Measurements from ENCODE around the gene PRPSAP1. TPM values are rescaled to one million over a fixed set of nuclear protein-coding genes. Genes with fewer than 3 reads are reported as not detected.

Gene PRPSAP1
- total RNA-seq, 3 donors from 2014 or later (not counting 1 experiment from before 2014, with no cell fraction given): 32.9 to 45.2 (median 41.5) TPM

GRCh38 chr17:76318586-76318985 is 35.1 kb downstream of the PRPSAP1 start:
- Histone ChIP-seq H3K4me1 (ENCODE audit: control insufficient read depth, insufficient read depth, low read length) (no peaks in the 10 kb centered on the region), H3K4me3 (ENCODE audit: low read length) (no peak overlapping the region), H3K36me3 (ENCODE audit: control insufficient read depth, insufficient read depth, low read length) (peaks cover 14% of the 10 kb centered on the region), H3K27me3 (ENCODE audit: control insufficient read depth, insufficient read depth, low read length) (no peaks in the 10 kb centered on the region), H3K27ac (ENCODE audit: low read length) (no peak overlapping the region), H3K9me3 (ENCODE audit: control insufficient read depth, insufficient read depth, low read length) (no peaks in the 10 kb centered on the region)
- ATAC-seq (no peak), DNase-seq (no peak)
- intact Hi-C loops (cut with micrococcal nuclease): no loop called here
- TF ChIP-seq, protein P1, sequence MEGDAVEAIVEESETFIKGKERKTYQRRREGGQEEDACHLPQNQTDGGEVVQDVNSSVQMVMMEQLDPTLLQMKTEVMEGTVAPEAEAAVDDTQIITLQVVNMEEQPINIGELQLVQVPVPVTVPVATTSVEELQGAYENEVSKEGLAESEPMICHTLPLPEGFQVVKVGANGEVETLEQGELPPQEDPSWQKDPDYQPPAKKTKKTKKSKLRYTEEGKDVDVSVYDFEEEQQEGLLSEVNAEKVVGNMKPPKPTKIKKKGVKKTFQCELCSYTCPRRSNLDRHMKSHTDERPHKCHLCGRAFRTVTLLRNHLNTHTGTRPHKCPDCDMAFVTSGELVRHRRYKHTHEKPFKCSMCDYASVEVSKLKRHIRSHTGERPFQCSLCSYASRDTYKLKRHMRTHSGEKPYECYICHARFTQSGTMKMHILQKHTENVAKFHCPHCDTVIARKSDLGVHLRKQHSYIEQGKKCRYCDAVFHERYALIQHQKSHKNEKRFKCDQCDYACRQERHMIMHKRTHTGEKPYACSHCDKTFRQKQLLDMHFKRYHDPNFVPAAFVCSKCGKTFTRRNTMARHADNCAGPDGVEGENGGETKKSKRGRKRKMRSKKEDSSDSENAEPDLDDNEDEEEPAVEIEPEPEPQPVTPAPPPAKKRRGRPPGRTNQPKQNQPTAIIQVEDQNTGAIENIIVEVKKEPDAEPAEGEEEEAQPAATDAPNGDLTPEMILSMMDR (IDR thresholded peaks at IDR 0.05): no peak
- 100% methylated on average over 3 of the region's 3 CpGs for WGBS (ENCODE audit: insufficient coverage)
- no peaks in the 10 kb centered on the region for H3K27me3 Mint-ChIP-seq (ENCODE audit: low read depth in 2 of 2)
- H3K27ac Mint-ChIP-seq: no peak overlapping the region
- no peaks in the 10 kb centered on the region for H3K9me3 Mint-ChIP-seq
- H3K4me1 Mint-ChIP-seq: peaks cover 0 to 6% of the 10 kb centered on the region in 2 donors
- no peak overlapping the region for H3K4me3 Mint-ChIP-seq
- H3K36me3 Mint-ChIP-seq: peaks cover under 1% of the 10 kb centered on the region

DNA sequence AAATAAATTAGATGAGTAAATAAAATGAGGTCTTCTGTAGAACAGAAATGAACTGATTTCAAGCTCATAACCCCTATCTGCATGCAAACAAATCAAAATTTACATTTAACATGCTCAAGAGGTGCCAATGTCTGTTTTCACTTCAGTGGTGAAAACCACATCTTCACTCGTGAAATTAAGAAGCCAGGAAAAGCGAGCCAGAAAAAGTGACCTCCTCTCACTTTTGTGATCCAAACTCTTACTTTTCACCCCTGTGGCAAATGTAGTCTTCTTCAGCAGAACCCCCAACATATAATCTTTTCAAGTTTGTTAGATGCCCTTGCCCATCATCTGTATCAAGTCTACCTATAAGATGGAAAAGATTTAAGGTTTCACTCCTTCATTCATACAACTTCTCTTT is 36.2 kb downstream of the PRPSAP1 start:
- Mint-ChIP-seq H3K36me3 (peaks cover 9% of the 10 kb centered on the region), H3K27ac (no peak overlapping the region)

DNA sequence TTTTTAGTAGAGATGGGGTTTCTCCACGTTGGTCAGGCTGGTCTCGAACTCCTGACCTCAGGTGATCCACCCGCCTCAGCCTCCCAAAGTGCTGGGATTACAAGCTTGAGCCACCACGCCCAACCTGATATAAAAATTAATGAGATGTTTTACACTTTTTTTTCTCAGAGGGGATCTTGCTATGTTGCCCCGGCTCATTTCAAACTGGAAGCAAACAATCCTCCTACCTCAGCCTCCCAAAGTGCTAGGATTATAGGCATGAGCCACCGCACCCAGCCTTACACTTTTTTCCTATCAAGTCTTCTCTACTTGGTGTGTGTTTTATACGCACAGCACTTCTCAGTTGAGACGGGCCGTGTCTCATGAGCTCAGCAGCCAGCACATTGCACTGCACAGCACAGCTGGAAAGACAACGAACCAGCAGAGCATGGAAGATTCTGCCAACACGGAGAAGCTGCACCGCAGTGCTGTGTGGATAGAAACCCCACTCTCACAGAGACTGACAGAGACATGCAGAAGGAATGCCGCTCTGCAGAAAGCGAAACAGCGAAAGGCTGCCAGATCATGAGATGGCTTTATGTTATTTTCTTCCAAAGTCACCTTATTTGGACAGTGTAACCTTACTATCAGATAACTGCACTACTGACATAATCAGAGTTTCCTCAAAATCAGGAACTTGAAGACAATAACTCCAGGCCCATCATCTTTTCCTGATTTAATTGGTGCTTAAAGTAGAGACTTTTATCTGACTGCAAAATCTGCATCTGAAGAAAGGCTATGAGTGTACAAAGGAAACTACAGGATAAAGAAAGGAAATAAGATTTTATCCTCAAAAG is 39.1 kb downstream of the PRPSAP1 start:
- H3K27ac Mint-ChIP-seq: no peak overlapping the region

More for the DNA sequence above, 36.2 kb downstream of the PRPSAP1 start:
- Histone ChIP-seq H3K27ac (ENCODE audit: low read length) (no peak overlapping the region), H3K4me3 (ENCODE audit: low read length) (no peak overlapping the region), H3K27me3 (ENCODE audit: control insufficient read depth, insufficient read depth, low read length) (no peaks in the 10 kb centered on the region), H3K36me3 (ENCODE audit: control insufficient read depth, insufficient read depth, low read length) (peaks cover 24% of the 10 kb centered on the region), H3K9me3 (ENCODE audit: control insufficient read depth, insufficient read depth, low read length) (no peaks in the 10 kb centered on the region), H3K4me1 (ENCODE audit: control insufficient read depth, insufficient read depth, low read length) (no peaks in the 10 kb centered on the region)
- Mint-ChIP-seq H3K4me1 (peaks cover 0 to 6% of the 10 kb centered on the region in 2 donors), H3K4me3 (no peak overlapping the region), H3K9me3 (no peaks in the 10 kb centered on the region), H3K27me3 (ENCODE audit: low read depth in 2 of 2) (no peaks in the 10 kb centered on the region)
- 72% methylated on average over 2 of the region's 2 CpGs for WGBS (ENCODE audit: insufficient coverage)
- intact Hi-C loops (cut with micrococcal nuclease): no loop called here
- no peak for DNase-seq
- TF ChIP-seq, protein P1 (IDR thresholded peaks at IDR 0.05): no peak
- no peak for ATAC-seq

More for the DNA sequence above, 39.1 kb downstream of the PRPSAP1 start:
- TF ChIP-seq, protein P1 (IDR thresholded peaks at IDR 0.05): no peak
- H3K27me3 Mint-ChIP-seq (ENCODE audit: low read depth in 2 of 2): no peaks in the 10 kb centered on the region
- Histone ChIP-seq H3K27ac (ENCODE audit: low read length) (no peak overlapping the region), H3K4me1 (ENCODE audit: control insufficient read depth, insufficient read depth, low read length) (no peaks in the 10 kb centered on the region), H3K4me3 (ENCODE audit: low read length) (no peak overlapping the region), H3K27me3 (ENCODE audit: control insufficient read depth, insufficient read depth, low read length) (no peaks in the 10 kb centered on the region), H3K36me3 (ENCODE audit: control insufficient read depth, insufficient read depth, low read length) (peaks cover 37% of the 10 kb centered on the region), H3K9me3 (ENCODE audit: control insufficient read depth, insufficient read depth, low read length) (no peaks in the 10 kb centered on the region)
- intact Hi-C loops (cut with micrococcal nuclease): no loop called here
- no peaks in the 10 kb centered on the region for H3K9me3 Mint-ChIP-seq
- ATAC-seq: no peak
- 98% methylated on average over 15 of the region's 15 CpGs for WGBS (ENCODE audit: insufficient coverage)
- peaks cover 9% of the 10 kb centered on the region for H3K36me3 Mint-ChIP-seq
- no peak overlapping the region for H3K4me3 Mint-ChIP-seq
- DNase-seq: no peak
- H3K4me1 Mint-ChIP-seq: peaks cover 0 to 6% of the 10 kb centered on the region in 2 donors
